ENCODE results near the gene ANKRD24. TPM values are rescaled to one million over a fixed set of nuclear protein-coding genes. Genes with fewer than 3 reads are reported as not detected.
"Not testable (repeated sequence)": the region's sequence is repeated elsewhere in the genome, so short reads cannot be mapped to it uniquely, and the experiment has no call there.

Gene ANKRD24
- total RNA-seq, 4 donors from 2014 or later: 0.88 to 1.2 (median 1.0) TPM

DNA sequence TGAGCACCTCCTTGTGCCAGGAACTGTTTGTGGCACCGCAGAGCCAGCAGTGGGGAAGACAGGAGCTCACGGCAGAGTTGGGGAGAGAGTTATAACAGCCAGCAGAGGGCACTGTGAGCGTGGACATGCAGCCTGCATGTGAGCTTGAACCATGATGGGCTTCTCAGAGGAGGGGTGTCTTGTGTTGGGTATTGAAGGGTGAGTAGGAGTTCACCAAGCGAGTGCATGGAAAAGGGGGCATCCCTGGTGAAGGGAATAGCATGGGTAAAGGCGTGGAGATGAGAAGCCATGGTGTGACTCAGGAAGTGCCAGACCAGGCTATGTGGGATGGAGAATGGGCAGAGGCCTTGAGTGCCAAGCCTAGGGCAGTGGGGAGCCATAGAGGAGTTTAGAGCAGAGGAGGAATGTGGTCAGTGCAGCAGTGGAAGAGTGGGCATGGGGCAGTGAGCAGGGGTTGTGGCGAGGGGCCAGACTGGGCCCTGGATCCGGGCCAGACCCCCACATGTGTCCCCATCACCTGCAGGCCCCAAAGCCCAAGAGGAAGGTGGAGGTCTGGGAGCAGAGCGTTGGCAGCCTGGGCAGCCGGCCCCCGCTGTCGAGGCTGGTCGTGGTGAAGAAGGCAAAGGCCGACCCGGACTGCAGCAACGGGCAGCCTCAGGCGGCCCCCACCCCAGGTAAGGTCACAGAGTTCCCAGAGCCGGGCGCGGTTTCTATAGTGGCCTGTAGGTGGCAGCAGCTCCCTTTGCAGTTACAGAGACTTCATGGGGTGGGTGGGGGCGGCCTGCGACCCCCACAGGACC, 84.8 kb downstream of the ANKRD24 start:
- peak; percentile 29 for ATAC-seq (ENCODE audit: low FRiP score)
- peak; percentile 36 for DNase-seq (ENCODE audit: low spot score)
- TF ChIP-seq, protein P1, sequence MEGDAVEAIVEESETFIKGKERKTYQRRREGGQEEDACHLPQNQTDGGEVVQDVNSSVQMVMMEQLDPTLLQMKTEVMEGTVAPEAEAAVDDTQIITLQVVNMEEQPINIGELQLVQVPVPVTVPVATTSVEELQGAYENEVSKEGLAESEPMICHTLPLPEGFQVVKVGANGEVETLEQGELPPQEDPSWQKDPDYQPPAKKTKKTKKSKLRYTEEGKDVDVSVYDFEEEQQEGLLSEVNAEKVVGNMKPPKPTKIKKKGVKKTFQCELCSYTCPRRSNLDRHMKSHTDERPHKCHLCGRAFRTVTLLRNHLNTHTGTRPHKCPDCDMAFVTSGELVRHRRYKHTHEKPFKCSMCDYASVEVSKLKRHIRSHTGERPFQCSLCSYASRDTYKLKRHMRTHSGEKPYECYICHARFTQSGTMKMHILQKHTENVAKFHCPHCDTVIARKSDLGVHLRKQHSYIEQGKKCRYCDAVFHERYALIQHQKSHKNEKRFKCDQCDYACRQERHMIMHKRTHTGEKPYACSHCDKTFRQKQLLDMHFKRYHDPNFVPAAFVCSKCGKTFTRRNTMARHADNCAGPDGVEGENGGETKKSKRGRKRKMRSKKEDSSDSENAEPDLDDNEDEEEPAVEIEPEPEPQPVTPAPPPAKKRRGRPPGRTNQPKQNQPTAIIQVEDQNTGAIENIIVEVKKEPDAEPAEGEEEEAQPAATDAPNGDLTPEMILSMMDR (IDR thresholded peaks at IDR 0.05): peak in 1 of 3 donors; percentile 45

DNA sequence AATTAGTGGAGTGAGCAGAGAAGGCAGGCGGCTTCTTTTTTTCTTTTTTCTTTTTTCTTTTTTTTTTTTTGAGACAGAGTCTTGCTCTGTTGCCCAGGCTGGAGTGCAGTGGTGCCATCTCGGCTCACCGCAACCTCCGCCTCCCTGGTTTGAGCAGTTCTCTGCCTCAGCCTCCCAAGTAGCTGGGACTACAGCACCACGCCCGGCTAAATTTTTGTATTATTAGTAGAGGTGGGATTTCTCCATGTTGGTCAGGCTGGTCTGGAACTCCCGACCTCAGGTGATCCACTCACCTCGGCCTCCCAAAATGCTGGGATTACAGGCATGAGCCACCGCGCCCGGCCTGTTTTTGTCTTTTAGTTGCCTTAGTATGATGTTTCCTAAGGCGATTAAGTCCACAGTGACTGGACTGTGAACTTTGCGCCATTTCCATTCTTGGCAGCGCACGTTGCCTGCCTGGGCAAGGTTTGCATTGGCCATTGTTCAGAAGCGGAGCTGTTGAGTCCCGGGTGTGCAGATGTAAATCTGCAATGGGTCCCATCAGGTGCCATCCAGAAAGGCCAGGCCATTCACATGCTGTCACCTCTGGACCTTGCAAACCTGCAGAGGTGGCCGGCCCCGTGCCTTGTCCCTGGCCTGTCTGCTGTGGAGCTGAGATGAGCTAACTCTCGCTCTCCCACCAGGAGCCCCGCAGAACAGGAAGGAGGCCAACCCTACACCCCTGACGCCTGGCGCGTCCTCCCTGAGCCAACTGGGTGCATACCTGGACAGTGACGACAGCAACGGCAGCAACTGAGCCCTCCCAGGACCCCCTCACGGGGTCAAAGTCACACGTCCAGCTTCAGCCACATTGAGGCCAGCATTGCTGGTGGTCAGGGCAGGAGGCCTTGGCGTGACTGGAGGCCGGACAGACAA, 85.7 kb downstream of the ANKRD24 start:
- TF ChIP-seq, protein P1 (IDR thresholded peaks at IDR 0.05): no peak
- DNase-seq (ENCODE audit: low spot score) (no peak), ATAC-seq (ENCODE audit: low FRiP score) (no peak)

DNA sequence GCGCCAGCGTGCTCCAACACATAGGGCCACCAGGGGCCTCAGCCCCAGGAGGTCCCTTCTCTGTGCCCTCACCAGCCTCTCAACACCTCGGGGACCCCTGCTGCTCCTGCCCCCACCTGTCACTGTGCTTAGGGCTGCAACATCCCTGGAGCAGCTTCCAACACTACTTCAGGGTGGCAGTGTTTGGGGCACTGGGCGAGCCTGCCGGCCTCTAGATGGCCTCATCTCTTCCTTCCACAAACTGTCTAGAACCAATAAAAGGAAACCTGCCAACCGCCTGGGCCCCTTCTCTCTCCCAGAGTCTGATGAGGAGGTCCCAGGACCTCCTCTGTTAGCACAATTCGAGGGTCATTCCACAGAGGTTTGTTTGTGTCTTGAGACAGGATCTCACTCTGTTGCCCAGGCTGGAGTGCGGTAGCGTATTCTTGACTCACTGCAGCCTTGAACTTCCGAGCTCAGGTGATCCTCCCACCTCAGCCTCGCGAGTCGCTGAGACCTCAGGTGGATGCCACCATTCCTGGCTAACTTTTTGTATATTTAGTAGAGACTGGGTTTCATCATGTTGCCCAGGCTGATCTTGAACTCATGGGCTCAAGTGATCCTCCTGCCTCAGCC, 86.4 kb downstream of the ANKRD24 start:
- no peak for ATAC-seq (ENCODE audit: low FRiP score)
- TF ChIP-seq, protein P1 (IDR thresholded peaks at IDR 0.05): no peak
- no peak for DNase-seq (ENCODE audit: low spot score)

DNA sequence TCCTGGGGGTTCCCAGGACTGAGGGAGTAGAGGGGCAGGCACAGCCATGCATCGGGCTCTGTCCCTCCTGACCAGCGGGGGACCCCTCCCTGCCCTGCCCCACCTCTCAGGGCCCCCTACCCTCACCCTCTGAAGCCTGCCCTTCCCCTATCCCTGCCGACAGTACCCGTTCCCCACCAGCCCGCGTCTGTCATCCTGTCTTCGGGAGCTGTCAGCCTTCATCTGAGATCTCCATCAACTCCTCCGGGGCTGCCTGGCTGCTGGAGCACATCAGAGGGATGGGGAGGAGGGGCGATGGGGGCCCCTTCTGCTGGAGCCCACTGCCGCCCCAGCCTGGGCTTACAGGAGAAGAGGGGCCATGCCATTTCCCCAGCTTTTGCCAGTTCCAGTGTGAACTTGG, 90.4 kb downstream of the ANKRD24 start:
- TF ChIP-seq, protein P1 (IDR thresholded peaks at IDR 0.05): no peak
- DNase-seq (ENCODE audit: low spot score): no peak
- no peak for ATAC-seq (ENCODE audit: low FRiP score)

DNA sequence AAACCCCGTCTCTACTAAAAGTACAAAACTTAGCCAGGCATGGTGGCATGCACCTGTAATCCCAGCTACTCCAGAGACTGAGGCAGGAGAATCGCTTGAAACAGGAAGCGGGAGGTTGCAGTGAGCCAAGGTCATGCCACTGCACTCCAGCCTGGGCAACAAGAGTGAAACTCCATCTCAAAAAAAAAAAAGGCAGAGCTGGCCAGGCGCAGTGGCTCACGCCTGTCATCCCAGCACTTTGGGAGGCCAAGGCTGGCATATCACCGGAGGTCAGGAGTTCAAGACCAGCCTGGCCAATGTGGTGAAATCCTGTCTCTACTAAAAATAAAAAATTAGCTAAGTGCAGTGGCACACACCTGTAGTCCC, 91.8 kb downstream of the ANKRD24 start:
- not testable (repeated sequence) for ATAC-seq (ENCODE audit: low FRiP score); DNase-seq (ENCODE audit: low spot score)

Other genes with a start within 250 kb of the ANKRD24 start
- not detected for gene NMRK2, start 249.6 kb upstream of the ANKRD24 start, total RNA-seq
- 10 to 100 TPM; 40.7 to 71.7 (median 56.9) TPM for gene DAPK3, start 211.6 kb upstream of the ANKRD24 start, total RNA-seq
- 1,000 to 10,000 TPM; 1,922 to 2,283 (median 2,030) TPM for gene EEF2, start 197.2 kb upstream of the ANKRD24 start, total RNA-seq
- 10 to 100 TPM; 10.6 to 21.6 (median 11.2) TPM for gene PIAS4, start 175.0 kb upstream of the ANKRD24 start, total RNA-seq
- 10 to 100 TPM; 33.3 to 53.3 (median 38.4) TPM for gene ZBTB7A, start 115.8 kb upstream of the ANKRD24 start, total RNA-seq
- 10 to 100 TPM; 47.4 to 65.2 (median 61.4) TPM for gene MAP2K2, start 58.6 kb upstream of the ANKRD24 start, total RNA-seq
- not detected for gene CREB3L3, start 29.1 kb upstream of the ANKRD24 start, total RNA-seq
- 10 to 100 TPM; 15.0 to 29.6 (median 21.0) TPM for gene SIRT6, start 126 bp upstream of the ANKRD24 start, total RNA-seq
- gene EBI3, start 46.8 kb downstream of the ANKRD24 start, total RNA-seq: 10 to 100 TPM in 1 of 4 donors, 1 to 10 TPM in 3; 2.2 to 11.4 (median 5.0) TPM
- 10 to 100 TPM; 13.2 to 23.7 (median 16.8) TPM for gene YJU2, start 64.4 kb downstream of the ANKRD24 start, total RNA-seq
- under 1 TPM in 1 of 4 donors, not detected in 3; 0.19 TPM for gene SHD, start 96.6 kb downstream of the ANKRD24 start, total RNA-seq
- under 1 TPM in 1 of 4 donors, not detected in 3; 0.79 TPM for gene TMIGD2, start 119.7 kb downstream of the ANKRD24 start, total RNA-seq
- gene FSD1, start 121.9 kb downstream of the ANKRD24 start, total RNA-seq: not detected
- 10 to 100 TPM in 2 of 4 donors, 1 to 10 TPM in 2; 4.6 to 18.8 (median 7.7) TPM for gene STAP2, start 156.1 kb downstream of the ANKRD24 start, total RNA-seq
- gene MPND, start 160.9 kb downstream of the ANKRD24 start, total RNA-seq: 1 to 10 TPM; 3.5 to 7.1 (median 6.0) TPM
- 10 to 100 TPM; 38.0 to 54.9 (median 48.2) TPM for gene SH3GL1, start 217.9 kb downstream of the ANKRD24 start, total RNA-seq
- 1 to 10 TPM; 3.9 to 6.5 (median 4.1) TPM for gene CHAF1A, start 220.0 kb downstream of the ANKRD24 start, total RNA-seq